ENCODE measurements around the gene GJC2.

GRCh38 chr1:228177183-228177475 is 27.4 kb downstream of the GJC2 start:
- TF ChIP-seq, protein P1, sequence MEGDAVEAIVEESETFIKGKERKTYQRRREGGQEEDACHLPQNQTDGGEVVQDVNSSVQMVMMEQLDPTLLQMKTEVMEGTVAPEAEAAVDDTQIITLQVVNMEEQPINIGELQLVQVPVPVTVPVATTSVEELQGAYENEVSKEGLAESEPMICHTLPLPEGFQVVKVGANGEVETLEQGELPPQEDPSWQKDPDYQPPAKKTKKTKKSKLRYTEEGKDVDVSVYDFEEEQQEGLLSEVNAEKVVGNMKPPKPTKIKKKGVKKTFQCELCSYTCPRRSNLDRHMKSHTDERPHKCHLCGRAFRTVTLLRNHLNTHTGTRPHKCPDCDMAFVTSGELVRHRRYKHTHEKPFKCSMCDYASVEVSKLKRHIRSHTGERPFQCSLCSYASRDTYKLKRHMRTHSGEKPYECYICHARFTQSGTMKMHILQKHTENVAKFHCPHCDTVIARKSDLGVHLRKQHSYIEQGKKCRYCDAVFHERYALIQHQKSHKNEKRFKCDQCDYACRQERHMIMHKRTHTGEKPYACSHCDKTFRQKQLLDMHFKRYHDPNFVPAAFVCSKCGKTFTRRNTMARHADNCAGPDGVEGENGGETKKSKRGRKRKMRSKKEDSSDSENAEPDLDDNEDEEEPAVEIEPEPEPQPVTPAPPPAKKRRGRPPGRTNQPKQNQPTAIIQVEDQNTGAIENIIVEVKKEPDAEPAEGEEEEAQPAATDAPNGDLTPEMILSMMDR (IDR thresholded peaks at IDR 0.05): no peak
- no peak for TF ChIP-seq POLR2A (IDR thresholded peaks at IDR 0.05)
